Spleen (tissue), 11 donors: Measurements from ENCODE around the gene AKR1B15. TPM values are rescaled to one million over a fixed set of nuclear protein-coding genes. Genes with fewer than 3 reads are reported as not detected.
"Not testable (repeated sequence)": the region's sequence is repeated elsewhere in the genome, so short reads cannot be mapped to it uniquely, and the experiment has no call there.

Source experiments
- DNase-seq: peaks from one replicate; pipeline ENCODE4 v3.0.0-alpha.2; 2020
- H3K27ac ChIP-seq, 8 donors: fragments of 200-600 bp; sonication (generic) in 7 of 8; 1 replicate in 4 of 8; 2 replicates in 4 of 8; pipeline versions ENCODE4 v1.5.0 to v1.8.0; 2016 to 2021; ENCODE audit warnings: inconsistent platforms in 4 of 8, mild to moderate bottlenecking in 4 of 8, moderate library complexity in 1 of 8
- H3K27me3 ChIP-seq, 7 donors: fragments of 200-600 bp; sonication (generic) in 6 of 7; replicated peaks in 1 of 7; 1 replicate in 4 of 7; 2 replicates in 3 of 7; pipeline versions ENCODE4 v1.5.0 to v1.8.0; 2016 to 2021; ENCODE audit warnings: inconsistent platforms in 3 of 7, mild to moderate bottlenecking in 1 of 7
- H3K36me3 ChIP-seq, 6 donors: fragments of 200-600 bp; sonication (generic) in 5 of 6; 1 replicate in 4 of 6; 2 replicates in 2 of 6; pipeline versions ENCODE4 v1.5.0 to v1.8.0; 2016 to 2021; ENCODE audit warnings: inconsistent platforms in 2 of 6
- H3K4me1 ChIP-seq, 6 donors: fragments of 200-600 bp; sonication (generic) in 5 of 6; 1 replicate in 3 of 6; 2 replicates in 3 of 6; pipeline versions ENCODE4 v1.5.0 to v1.8.0; 2016 to 2021; ENCODE audit warnings: inconsistent platforms in 3 of 6
- H3K4me3 ChIP-seq, 8 donors: fragments of 200-600 bp; sonication (generic) in 7 of 8; 1 replicate in 4 of 8; 2 replicates in 4 of 8; pipeline versions ENCODE4 v1.5.0 to v1.8.0; 2016 to 2021; ENCODE audit warnings: inconsistent platforms in 4 of 8, mild to moderate bottlenecking in 4 of 8, moderate library complexity in 2 of 8
- H3K9me3 ChIP-seq, 8 donors: fragments of 200-600 bp; sonication (generic) in 7 of 8; 1 replicate in 4 of 8; 2 replicates in 4 of 8; pipeline versions ENCODE4 v1.5.0 to v1.8.0; 2016 to 2021; ENCODE audit warnings: inconsistent platforms in 4 of 8
- CTCF ChIP-seq, 11 experiments: fragments of 200-600 bp in 7 of 11; fragments of 450-650 bp in 4 of 11; sonication (generic) in 4 of 11; IDR thresholded peaks in 8 of 11; conservative IDR thresholded peaks in 3 of 11; 1 replicate in 7 of 11; 2 replicates in 4 of 11; pipeline versions ENCODE4 v1.4.0 to v1.8.0; 2016 to 2021; ENCODE audit warnings: antibody characterized with exemption in 11 of 11, inconsistent platforms in 4 of 11, mild to moderate bottlenecking in 1 of 11
- POLR2A ChIP-seq, 3 donors: fragments of 450-650 bp; IDR thresholded peaks; one replicate each; pipeline ENCODE4 v1.5.1; 2017; ENCODE audit warnings: antibody characterized with exemption in 3 of 3, mild to moderate bottlenecking in 1 of 3
- POLR2AphosphoS5 ChIP-seq, 3 donors: sonication (generic); formaldehyde crosslinking; IDR thresholded peaks; one replicate each; pipeline ENCODE4 v1.5.1; 2017; ENCODE audit warnings: antibody characterized with exemption in 3 of 3
- WGBS, 5 donors: extraction: QIAGEN DNeasy Blood & Tissue Kit in 3 of 5; methylation state at CpG; one replicate each; pipeline versions ENCODE4 v1.1.5 to v1.1.7; 2013 to 2018; 5-methylcytosine and 5-hydroxymethylcytosine counted together
- intact Hi-C: fragments of 100-400 bp; cut with DNase I; formaldehyde crosslinking; loops from one replicate; pipeline ENCODE4 v1.15.0; 2023; ENCODE audit warnings: low total_unique reads
- polyA plus RNA-seq, 3 donors: library from polyadenylated mRNA; stranded (reverse); fragments of 200-250 nt; gene quantifications; one replicate each; pipeline ENCODE4 v1.2.1, GENCODE V29; 2013
- total RNA-seq, 7 donors: library from RNA; depleted of rRNA in 3 of 7; stranded (reverse); fragments of >200 nt in 3 of 7; fragmentation: NEBNext Ultra II Directional in 4 of 7; extraction: Animal tissue kit (Norgen Biotek cat#: 25700) in 4 of 7; gene quantifications; one replicate each; pipeline versions ENCODE4 v1.1.0 to v1.2.1, GENCODE V29; 2016 to 2021
- donor health status: healthy with polysubstance abuse.
- donor health status: DM: no; HTN: no; CAD: no; lungs with moderate emphysema.
- donor health status: DM: no; HTN: no; CAD: no.
- donor health status: Bipolar disorder and iron deficiency.
- donor health status: healthy.
- donor health status: DM: no; HTN: no; CAD: no.
- donor health status: DM: yes; HTN: yes; CAD: no.

The AKR1B15 gene
- total and polyA plus RNA-seq, 10 donors = not detected

DNA sequence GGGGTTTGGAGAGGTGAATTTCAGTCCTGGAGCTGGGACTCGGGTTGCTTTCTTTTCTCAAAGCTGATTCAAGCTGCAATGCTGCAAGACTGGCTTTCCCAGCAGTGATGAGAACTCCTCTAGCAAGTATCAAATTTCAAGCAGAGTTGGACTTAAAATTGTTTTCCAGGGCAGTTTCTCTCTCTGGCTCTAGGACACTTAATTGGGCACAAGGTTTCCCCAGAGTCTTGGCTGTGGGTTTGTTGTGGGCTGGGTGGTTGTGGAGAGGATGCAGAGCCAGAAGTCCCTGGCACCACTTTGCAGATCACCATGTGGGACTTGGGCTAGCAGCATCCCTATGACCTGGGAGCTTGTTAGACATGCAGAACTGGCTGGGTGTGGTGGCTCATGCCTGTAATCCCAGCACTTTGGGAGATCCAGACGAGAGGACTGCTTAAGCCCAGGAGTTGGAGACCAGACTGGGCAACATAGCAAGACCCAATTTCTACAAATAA, 16.8 kb downstream of the AKR1B15 start:
- Histone ChIP-seq H3K4me3 (no peak overlapping the region), H3K27ac (no peak overlapping the region), H3K27me3 (peaks cover 0 to 1% (median 0%) of the 10 kb centered on the region in 7 donors), H3K9me3 (peaks cover 0 to 19% (median 14%) of the 10 kb centered on the region in 8 donors), H3K4me1 (no peaks in the 10 kb centered on the region), H3K36me3 (no peaks in the 10 kb centered on the region)
- TF ChIP-seq POLR2A (IDR thresholded peaks at IDR 0.05) (no peak), POLR2AphosphoS5 (IDR thresholded peaks at IDR 0.05) (no peak), CTCF (IDR thresholded peaks at IDR 0.05 in 8 of 11, conservative IDR thresholded peaks at IDR 0.05 in 3 of 11) (no peak)
- intact Hi-C loops = no loop called here
- no peak for DNase-seq
- 56 to 83% (median 77%) methylated on average over 2 of the region's 2 CpGs for WGBS, 5 donors

DNA sequence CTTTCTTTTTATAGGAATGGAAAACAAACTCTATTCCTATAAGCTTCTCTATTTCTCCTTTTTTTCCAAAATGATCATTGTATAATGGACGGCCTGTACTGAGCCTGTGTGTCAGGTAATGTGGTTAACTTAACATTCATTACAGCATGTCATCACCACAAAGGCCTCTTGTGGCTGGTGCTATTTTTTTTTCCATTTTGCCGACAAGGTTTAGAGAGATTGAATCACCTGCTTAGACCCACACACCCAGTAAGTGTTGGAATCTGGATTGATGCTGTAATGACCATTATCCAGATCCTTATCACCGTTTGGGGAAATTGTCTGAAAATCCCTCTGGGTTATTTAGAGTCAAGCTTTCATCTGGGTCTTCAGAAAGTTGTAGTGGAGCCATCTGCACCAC, 18.5 kb downstream of the AKR1B15 start:
- intact Hi-C loops = no loop called here
- no peak for DNase-seq
- TF ChIP-seq POLR2AphosphoS5 (IDR thresholded peaks at IDR 0.05) = no peak
- no peak for TF ChIP-seq CTCF (IDR thresholded peaks at IDR 0.05 in 8 of 11, conservative IDR thresholded peaks at IDR 0.05 in 3 of 11)
- TF ChIP-seq POLR2A (IDR thresholded peaks at IDR 0.05) = no peak
- H3K27ac ChIP-seq = no peak overlapping the region
- no peak overlapping the region for H3K4me3 ChIP-seq
- no peaks in the 10 kb centered on the region for H3K4me1 ChIP-seq
- H3K9me3 ChIP-seq = peaks cover 0 to 21% (median 18%) of the 10 kb centered on the region in 8 donors
- H3K36me3 ChIP-seq = no peaks in the 10 kb centered on the region
- H3K27me3 ChIP-seq = peaks cover 0 to 5% (median 0%) of the 10 kb centered on the region in 7 donors
- 75 to 81% (median 78%) methylated on average over 3 of the region's 3 CpGs for WGBS, 5 donors

GRCh38 chr7:134569962-134570361, 21.1 kb downstream of the AKR1B15 start:
- peaks cover 0 to 21% (median 15%) of the 10 kb centered on the region in 8 donors for H3K9me3 ChIP-seq
- WGBS, 5 donors = 84 to 92% (median 92%) methylated on average over 9 of the region's 9 CpGs
- H3K4me3 ChIP-seq, DNase-seq, H3K27me3 ChIP-seq, H3K4me1 ChIP-seq, H3K36me3 ChIP-seq, H3K27ac ChIP-seq, intact Hi-C loops: not testable (repeated sequence)

GRCh38 chr7:134571101-134571500, 22.2 kb downstream of the AKR1B15 start:
- Histone ChIP-seq H3K27me3 (peaks cover 0 to 5% (median 0%) of the 10 kb centered on the region in 7 donors), H3K4me1 (no peaks in the 10 kb centered on the region), H3K4me3 (no peak overlapping the region), H3K27ac (no peak overlapping the region), H3K9me3 (peaks cover 0 to 21% (median 15%) of the 10 kb centered on the region in 8 donors), H3K36me3 (no peaks in the 10 kb centered on the region)
- DNase-seq = no peak
- TF ChIP-seq POLR2A (IDR thresholded peaks at IDR 0.05) (no peak), CTCF (IDR thresholded peaks at IDR 0.05 in 8 of 11, conservative IDR thresholded peaks at IDR 0.05 in 3 of 11) (no peak), POLR2AphosphoS5 (IDR thresholded peaks at IDR 0.05) (no peak)
- intact Hi-C loops = no loop called here
- 58 to 97% (median 88%) methylated on average over 2 of the region's 2 CpGs for WGBS, 5 donors
